H1 (cell line): Measurements from ENCODE around the gene ARID4B. TPM values are rescaled to one million over a fixed set of nuclear protein-coding genes. Genes with fewer than 3 reads are reported as not detected.

Source experiments
- CTCF ChIA-PET: fragments of 300-600 bp; sonication (Branson Sonifier 250); formaldehyde crosslinking; loops from one replicate; lab custom pipeline; 2021; ENCODE audit not compliant: partially characterized antibody; lab: Charles Lee
- POLR2A ChIA-PET: fragments of 300-600 bp; sonication (Branson Sonifier 250); formaldehyde crosslinking; loops from one replicate; lab custom pipeline; 2021; ENCODE audit warnings: inconsistent platforms; ENCODE audit not compliant: partially characterized antibody; lab: Charles Lee
- DNase-seq, 2 experiments: peaks; one replicate each; pipeline versions ENCODE4 v3.0.0 to v3.0.0-alpha.2; 2010 to 2022; ENCODE audit warnings: low spot score in 2 of 2, low read depth in 1 of 2, mixed read lengths in 1 of 2
- FAIRE-seq: peaks from 2 replicates; lab custom pipeline; 2011; peaks lifted over from hg19 to GRCh38; lab: Jason Lieb, UNC
- H2AFZ ChIP-seq: 2 replicates; pipeline ENCODE4 v1.8.1; 2012; ENCODE audit warnings: low read length, inconsistent platforms
- H2AK5ac ChIP-seq: 2 replicates; pipeline ENCODE4 v1.6.1; 2013; ENCODE audit warnings: low read depth, low read length
- H2BK120ac ChIP-seq: replicated peaks from 2 replicates; pipeline ENCODE3; 2013; ENCODE audit warnings: low read depth, low read length, inconsistent platforms
- H2BK12ac ChIP-seq: 2 replicates; pipeline ENCODE4 v1.6.1; 2013; ENCODE audit warnings: low read depth, low read length
- H2BK15ac ChIP-seq: 2 replicates; pipeline ENCODE4 v1.6.1; 2013; ENCODE audit warnings: low read length
- H2BK20ac ChIP-seq: 2 replicates; pipeline ENCODE4 v1.6.1; 2013; ENCODE audit warnings: low read length
- H2BK5ac ChIP-seq: 2 replicates; pipeline ENCODE4 v1.6.1; 2013; ENCODE audit warnings: low read depth, low read length
- H3K14ac ChIP-seq: 2 replicates; pipeline ENCODE4 v1.6.1; 2013; ENCODE audit warnings: inconsistent platforms; ENCODE audit not compliant: insufficient read length
- H3K18ac ChIP-seq: 2 replicates; pipeline ENCODE4 v1.6.1; 2013; ENCODE audit warnings: low read length; ENCODE audit errors: extremely low read depth
- H3K23ac ChIP-seq: 2 replicates; pipeline ENCODE4 v1.6.1; 2013; ENCODE audit warnings: inconsistent platforms; ENCODE audit not compliant: insufficient read length
- H3K23me2 ChIP-seq: 2 replicates; pipeline ENCODE4 v1.6.1; 2013; ENCODE audit warnings: low read depth, low read length
- H3K27ac ChIP-seq: 2 replicates; pipeline ENCODE4 v1.6.1; 2011; ENCODE audit warnings: low read depth, low read length, inconsistent platforms
- H3K27me3 ChIP-seq, 4 experiments: replicated peaks in 1 of 4; 1 replicate in 1 of 4; 2 replicates in 3 of 4; pipeline versions ENCODE4 v1.6.1 to v1.8.1; 2011 to 2013; ENCODE audit warnings: low read length in 3 of 4, mild to moderate bottlenecking in 3 of 4, inconsistent platforms in 2 of 4, mixed read lengths in 2 of 4, moderate library complexity in 1 of 4; ENCODE audit not compliant: control insufficient read depth in 3 of 4, insufficient read depth in 3 of 4; ENCODE audit errors: extremely low read depth in 1 of 4
- H3K36me3 ChIP-seq, 4 experiments: 2 replicates each; pipeline versions ENCODE4 v1.6.1 to v1.8.1; 2011 to 2013; ENCODE audit warnings: mild to moderate bottlenecking in 4 of 4, low read length in 3 of 4, moderate library complexity in 2 of 4, control low read depth in 1 of 4, inconsistent platforms in 1 of 4; ENCODE audit not compliant: insufficient read depth in 4 of 4, control insufficient read depth in 2 of 4
- H3K4ac ChIP-seq: replicated peaks from 2 replicates; pipeline ENCODE3; 2013; ENCODE audit warnings: low read length, low read depth, mixed read lengths, inconsistent platforms; ENCODE audit not compliant: insufficient read length
- H3K4me1 ChIP-seq, 4 experiments: replicated peaks in 1 of 4; 1 replicate in 1 of 4; 2 replicates in 3 of 4; pipeline versions ENCODE4 v1.6.1 to v1.8.1; 2011 to 2013; ENCODE audit warnings: low read length in 3 of 4, inconsistent platforms in 2 of 4, mixed read lengths in 1 of 4; ENCODE audit not compliant: insufficient read depth in 4 of 4, control insufficient read depth in 3 of 4
- H3K4me2 ChIP-seq, 2 experiments: 2 replicates each; pipeline versions ENCODE4 v1.6.1 to v1.8.1; 2011 to 2013; ENCODE audit warnings: low read depth in 2 of 2, low read length in 2 of 2, control low read depth in 1 of 2, inconsistent platforms in 1 of 2, mild to moderate bottlenecking in 1 of 2; ENCODE audit not compliant: insufficient read depth in 1 of 2
- H3K4me3 ChIP-seq, 4 experiments: fragments of 200-600, 300-600 bp in 1 of 4; sonication (generic), shearing (Covaris generic), sonication (Bioruptor Twin) in 1 of 4; 2 replicates each; pipeline versions ENCODE4 v1.5.1 to v1.8.1; 2011 to 2016; ENCODE audit warnings: low read length in 4 of 4, low read depth in 3 of 4, control low read depth in 2 of 4, inconsistent platforms in 2 of 4, mild to moderate bottlenecking in 2 of 4, mixed read lengths in 1 of 4, moderate library complexity in 1 of 4; ENCODE audit not compliant: insufficient read depth in 2 of 4; ENCODE audit errors: extremely low read depth in 1 of 4
- H3K56ac ChIP-seq: replicated peaks from 2 replicates; pipeline ENCODE3; 2013; ENCODE audit warnings: low read depth, mild to moderate bottlenecking, mixed read lengths, low read length, inconsistent platforms; ENCODE audit not compliant: insufficient read length
- H3K79me1 ChIP-seq: 2 replicates; pipeline ENCODE4 v1.6.1; 2013; ENCODE audit warnings: low read depth, low read length, control low read depth
- H3K79me2 ChIP-seq, 2 experiments: 2 replicates each; pipeline versions ENCODE4 v1.6.1 to v1.8.1; 2012 to 2013; ENCODE audit warnings: low read length in 2 of 2, mild to moderate bottlenecking in 2 of 2, inconsistent platforms in 1 of 2; ENCODE audit not compliant: insufficient read depth in 2 of 2, control insufficient read depth in 1 of 2
- H3K9ac ChIP-seq, 4 experiments: replicated peaks in 1 of 4; 1 replicate in 1 of 4; 2 replicates in 3 of 4; pipeline versions ENCODE4 v1.6.1 to v1.8.1; 2011 to 2013; ENCODE audit warnings: low read depth in 3 of 4, low read length in 3 of 4, control low read depth in 2 of 4, mild to moderate bottlenecking in 2 of 4, moderate library complexity in 2 of 4, inconsistent platforms in 1 of 4; ENCODE audit errors: extremely low read depth in 1 of 4
- H3K9me3 ChIP-seq, 2 experiments: 2 replicates each; pipeline versions ENCODE4 v1.6.1 to v1.8.1; 2012 to 2013; ENCODE audit warnings: mild to moderate bottlenecking in 2 of 2, moderate library complexity in 2 of 2, control low read depth in 1 of 2, inconsistent platforms in 1 of 2, low read depth in 1 of 2, low read length in 1 of 2, mixed read lengths in 1 of 2; ENCODE audit not compliant: insufficient read depth in 2 of 2
- H4K20me1 ChIP-seq, 2 experiments: replicated peaks in 1 of 2; 2 replicates each; pipeline versions ENCODE3 to v1.8.1; 2011 to 2013; ENCODE audit warnings: inconsistent platforms in 2 of 2, low read length in 2 of 2, mild to moderate bottlenecking in 1 of 2; ENCODE audit not compliant: insufficient read depth in 2 of 2, control insufficient read depth in 1 of 2
- H4K5ac ChIP-seq: 2 replicates; pipeline ENCODE4 v1.6.1; 2013; ENCODE audit warnings: low read length, low read depth, mixed read lengths, inconsistent platforms; ENCODE audit not compliant: insufficient read length
- H4K8ac ChIP-seq: 2 replicates; pipeline ENCODE4 v1.8.0; 2013; ENCODE audit warnings: mild to moderate bottlenecking, moderate library complexity, low read length, inconsistent platforms; ENCODE audit not compliant: insufficient read depth; ENCODE audit errors: extremely low read depth
- H4K91ac ChIP-seq: replicated peaks from 2 replicates; pipeline ENCODE3; 2013; ENCODE audit warnings: low read length, mixed read lengths, inconsistent platforms; ENCODE audit not compliant: insufficient read length
- CEBPB ChIP-seq: IDR thresholded peaks from 2 replicates; pipeline ENCODE4 v1.6.1; 2012; ENCODE audit warnings: low read depth, low read length
- WGBS, 2 experiments: shearing (Covaris generic) in 1 of 2; methylation state at CpG; one replicate each; pipeline versions ENCODE4 v1.1.6 to v1.1.7; 2013 to 2015; ENCODE audit warnings: low lambda C conversion rate in 2 of 2, mixed read lengths in 2 of 2, inconsistent platforms in 1 of 2, low coverage in 1 of 2, missing lambda C conversion rate in 1 of 2; ENCODE audit not compliant: insufficient replicate concordance in 2 of 2, insufficient coverage in 1 of 2, insufficient read length in 1 of 2; ENCODE audit errors: extremely low coverage in 1 of 2, missing lambda C conversion rate in 1 of 2; 5-methylcytosine and 5-hydroxymethylcytosine counted together
- polyA plus RNA-seq, 7 experiments: library from polyadenylated mRNA; depleted of rRNA in 3 of 7; stranded (reverse) in 5 of 7; unstranded in 2 of 7; fragments of >200 nt in 5 of 7; fragments of 200-250 nt in 2 of 7; gene quantifications; 1 replicate in 5 of 7; 2 replicates in 1 of 7; 4 replicates in 1 of 7; pipeline versions ENCODE4 v1.2.1 to v1.2.3, GENCODE V29; 2011 to 2013; ENCODE audit warnings: missing spikeins in 2 of 7, mixed read lengths in 2 of 7
- total RNA-seq: library from RNA; stranded (reverse); fragmentation: NEBNext Ultra II Directional; extraction: Animal tissue kit (Norgen Biotek cat#: 25700); gene quantifications from 2 replicates; pipeline ENCODE4 v1.2.1, GENCODE V29; 2021
- TF ChIP-seq, protein P1 (sequence below), 3 experiments: IDR thresholded peaks; 1 replicate in 2 of 3; 2 replicates in 1 of 3; pipeline versions ENCODE4 v1.5.1 to v1.6.1; 2011; ENCODE audit warnings: low read length in 3 of 3, mild to moderate bottlenecking in 3 of 3, inconsistent platforms in 2 of 3, low read depth in 1 of 3, moderate library complexity in 1 of 3; ENCODE audit not compliant: insufficient read depth in 1 of 3; ENCODE audit errors: control extremely low read depth in 1 of 3

Gene ARID4B
- total and polyA plus RNA-seq, 2 of the 8 experiments (the other 6 are each of a cell fraction or from before 2014, with no cell fraction given), result 5.1 to 28.8 TPM

- H4K91ac ChIP-seq, result no peak overlapping the region
- no peak overlapping the region for H2BK15ac ChIP-seq
- H2BK120ac ChIP-seq, result no peak overlapping the region
- H3K4me3 ChIP-seq, result no peak overlapping the region
- no peak overlapping the region for H2BK20ac ChIP-seq
- peak; percentile 53; the same call in 1 of the 2 replicates for TF ChIP-seq CEBPB
- TF ChIP-seq, protein P1, sequence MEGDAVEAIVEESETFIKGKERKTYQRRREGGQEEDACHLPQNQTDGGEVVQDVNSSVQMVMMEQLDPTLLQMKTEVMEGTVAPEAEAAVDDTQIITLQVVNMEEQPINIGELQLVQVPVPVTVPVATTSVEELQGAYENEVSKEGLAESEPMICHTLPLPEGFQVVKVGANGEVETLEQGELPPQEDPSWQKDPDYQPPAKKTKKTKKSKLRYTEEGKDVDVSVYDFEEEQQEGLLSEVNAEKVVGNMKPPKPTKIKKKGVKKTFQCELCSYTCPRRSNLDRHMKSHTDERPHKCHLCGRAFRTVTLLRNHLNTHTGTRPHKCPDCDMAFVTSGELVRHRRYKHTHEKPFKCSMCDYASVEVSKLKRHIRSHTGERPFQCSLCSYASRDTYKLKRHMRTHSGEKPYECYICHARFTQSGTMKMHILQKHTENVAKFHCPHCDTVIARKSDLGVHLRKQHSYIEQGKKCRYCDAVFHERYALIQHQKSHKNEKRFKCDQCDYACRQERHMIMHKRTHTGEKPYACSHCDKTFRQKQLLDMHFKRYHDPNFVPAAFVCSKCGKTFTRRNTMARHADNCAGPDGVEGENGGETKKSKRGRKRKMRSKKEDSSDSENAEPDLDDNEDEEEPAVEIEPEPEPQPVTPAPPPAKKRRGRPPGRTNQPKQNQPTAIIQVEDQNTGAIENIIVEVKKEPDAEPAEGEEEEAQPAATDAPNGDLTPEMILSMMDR (IDR thresholded peaks at IDR 0.05; ENCODE audit: control extremely low read depth in 1 of 3, insufficient read depth in 1 of 3, low read depth in 1 of 3, low read length in 3 of 3), result no peak
- H3K4me1 ChIP-seq, result peaks cover 0 to 3% (median 0%) of the 10 kb centered on the region in 4 experiments; a peak in 2 of 7 replicates
- H3K56ac ChIP-seq, result no peak overlapping the region
- H4K8ac ChIP-seq, result no peak overlapping the region
- no peak overlapping the region for H3K4me2 ChIP-seq
- H3K18ac ChIP-seq, result no peak overlapping the region
- no peak overlapping the region for H2AFZ ChIP-seq
- no peak overlapping the region for H3K4ac ChIP-seq
- H2BK5ac ChIP-seq, result no peak overlapping the region
- no peak for DNase-seq
- H3K9me3 ChIP-seq, result no peaks in the 10 kb centered on the region
- 92% methylated on average over 5 of the region's 5 CpGs; no CpG with 5 or more reads in 1 of the 2 experiments for WGBS, 2 experiments
- no peak overlapping the region for H3K9ac ChIP-seq
- no peak overlapping the region for H2AK5ac ChIP-seq
- peaks cover 0 to 17% (median 2%) of the 10 kb centered on the region in 4 experiments; a peak in 5 of 8 replicates for H3K36me3 ChIP-seq
- no peak overlapping the region for H3K23ac ChIP-seq
- H3K79me2 ChIP-seq, result peaks cover 39 to 100% of the 10 kb centered on the region in 2 experiments
- peaks cover 5 to 19% of the 10 kb centered on the region in 2 experiments for H4K20me1 ChIP-seq
- no peaks in the 10 kb centered on the region for H3K27me3 ChIP-seq
- no peak overlapping the region for H3K14ac ChIP-seq
- H2BK12ac ChIP-seq, result no peak overlapping the region
- FAIRE-seq, result no peak
- ChIA-PET CTCF (interaction anchor here (1.2 kb wide), 2 partner anchors 11 to 56 kb away, joined by 3 read pairs; no protein-coding TSS in a partner anchor), POLR2A (interaction anchor here (0.6 to 2.8 kb wide), 4 partner anchors 10 to 13 kb away, joined by 3 to 12 read pairs (median 6); partner anchors contain the start of genes ARID4B and GGPS1)
- no peak overlapping the region for H4K5ac ChIP-seq
- H3K23me2 ChIP-seq, result no peaks in the 10 kb centered on the region
- 0 out of 2 replicates have a peak, but pooled peaks cover 2% of the 10 kb centered on the region for H3K79me1 ChIP-seq
- no peak overlapping the region for H3K27ac ChIP-seq
These were observed 12.8 kb downstream of the ARID4B start for GRCh38 chr1:235315173-235315572.
